ENCODE measurements around the gene ZNF853. TPM values are rescaled to one million over a fixed set of nuclear protein-coding genes. Genes with fewer than 3 reads are reported as not detected.
"Not testable (repeated sequence)": the region's sequence is repeated elsewhere in the genome, so short reads cannot be mapped to it uniquely, and the experiment has no call there.

The ZNF853 gene
- polyA plus RNA-seq (2013, experiment 1 of 2; ENCODE audit: insufficient read length) = 13.4 TPM
- 13.5 TPM for polyA plus RNA-seq (2013, experiment 2 of 2; ENCODE audit: insufficient read length)

GRCh38 chr7:6614953-6615722 is at the start of gene ZNF853:
Gene ZNF853, plus strand, starts transcription at chr7:6615610. Its CDS starts 565 bp downstream, at chr7:6616175.
- no peak for DNase-seq

DNA sequence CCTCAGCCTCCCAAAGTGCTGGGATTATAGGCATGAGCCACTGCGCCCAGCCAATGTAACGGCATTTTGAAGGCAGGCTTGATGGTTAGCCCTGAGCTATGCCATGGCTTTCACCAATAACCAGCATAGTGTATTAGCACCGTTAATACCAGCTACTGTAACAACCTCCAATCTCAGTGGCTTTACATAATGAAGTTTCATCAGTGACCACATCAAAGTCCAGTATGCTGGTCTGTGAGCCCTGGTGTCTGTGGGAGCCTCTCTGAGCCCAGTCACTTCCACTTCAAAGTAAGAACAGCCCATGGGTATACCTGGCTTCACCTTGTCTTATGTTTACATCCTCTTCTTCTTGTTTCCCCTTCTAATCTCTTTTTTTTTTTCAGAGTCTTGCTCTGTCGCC is 49.8 kb upstream of the ZNF853 start:
- DNase-seq = no peak

- no peak for DNase-seq
Observed at GRCh38 chr7:6567886-6568285, 47.5 kb upstream of the ZNF853 start.

- DNase-seq = no peak
Observed at GRCh38 chr7:6571160-6571779, 44.1 kb upstream of the ZNF853 start.

GRCh38 chr7:6575281-6576023 is 40.0 kb upstream of the ZNF853 start:
- DNase-seq = no peak

DNA sequence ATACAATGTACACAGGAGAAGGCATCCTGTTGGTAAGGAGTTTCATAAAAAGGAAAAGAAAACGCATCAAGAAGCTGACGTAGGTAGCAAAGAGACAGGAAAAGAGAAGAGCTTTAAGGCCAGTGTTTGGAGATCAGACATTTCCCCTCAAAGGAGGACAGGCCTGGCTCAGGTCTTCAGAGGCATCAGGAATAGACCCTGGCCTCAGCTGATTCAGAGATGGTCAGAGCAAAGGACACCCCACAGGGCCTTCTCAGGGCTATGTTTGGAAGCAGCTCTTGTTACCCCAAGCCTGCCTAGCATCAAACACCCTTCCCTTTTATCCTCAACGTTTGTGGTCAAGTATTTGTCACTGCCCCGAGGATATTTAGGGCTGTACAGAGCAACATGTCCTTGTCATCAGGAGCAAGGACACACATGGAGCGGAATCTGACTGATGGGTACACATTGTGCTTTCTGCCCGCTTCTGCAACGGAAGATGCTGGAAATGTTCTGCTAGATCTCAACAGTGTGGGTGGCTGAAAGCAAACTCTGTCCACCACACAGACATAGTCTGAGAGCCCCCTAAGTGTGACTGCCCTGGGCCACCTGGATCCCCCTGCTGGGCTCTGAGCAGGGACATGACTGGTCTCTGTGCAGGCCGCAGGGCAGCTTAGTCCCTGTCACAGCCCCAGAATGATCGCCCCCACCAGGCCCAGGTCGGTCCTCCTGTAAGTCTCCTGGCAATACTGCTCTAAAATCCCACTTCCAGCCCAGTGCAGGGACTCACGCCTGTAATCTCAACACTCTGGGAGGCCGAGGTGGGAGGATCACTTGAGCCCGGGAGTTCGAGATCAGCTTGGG is 39.2 kb upstream of the ZNF853 start:
- no peak for DNase-seq

GRCh38 chr7:6576867-6577368 is 38.5 kb upstream of the ZNF853 start:
- DNase-seq = not testable (repeated sequence)

- peak; percentile 90 for DNase-seq
Observed at GRCh38 chr7:6577369-6578113, 37.9 kb upstream of the ZNF853 start, which contains the start of gene ZDHHC4. Gene ZDHHC4, plus strand, starts transcription at chr7:6577454. Its CDS starts 3,108 bp downstream, at chr7:6580562.

DNA sequence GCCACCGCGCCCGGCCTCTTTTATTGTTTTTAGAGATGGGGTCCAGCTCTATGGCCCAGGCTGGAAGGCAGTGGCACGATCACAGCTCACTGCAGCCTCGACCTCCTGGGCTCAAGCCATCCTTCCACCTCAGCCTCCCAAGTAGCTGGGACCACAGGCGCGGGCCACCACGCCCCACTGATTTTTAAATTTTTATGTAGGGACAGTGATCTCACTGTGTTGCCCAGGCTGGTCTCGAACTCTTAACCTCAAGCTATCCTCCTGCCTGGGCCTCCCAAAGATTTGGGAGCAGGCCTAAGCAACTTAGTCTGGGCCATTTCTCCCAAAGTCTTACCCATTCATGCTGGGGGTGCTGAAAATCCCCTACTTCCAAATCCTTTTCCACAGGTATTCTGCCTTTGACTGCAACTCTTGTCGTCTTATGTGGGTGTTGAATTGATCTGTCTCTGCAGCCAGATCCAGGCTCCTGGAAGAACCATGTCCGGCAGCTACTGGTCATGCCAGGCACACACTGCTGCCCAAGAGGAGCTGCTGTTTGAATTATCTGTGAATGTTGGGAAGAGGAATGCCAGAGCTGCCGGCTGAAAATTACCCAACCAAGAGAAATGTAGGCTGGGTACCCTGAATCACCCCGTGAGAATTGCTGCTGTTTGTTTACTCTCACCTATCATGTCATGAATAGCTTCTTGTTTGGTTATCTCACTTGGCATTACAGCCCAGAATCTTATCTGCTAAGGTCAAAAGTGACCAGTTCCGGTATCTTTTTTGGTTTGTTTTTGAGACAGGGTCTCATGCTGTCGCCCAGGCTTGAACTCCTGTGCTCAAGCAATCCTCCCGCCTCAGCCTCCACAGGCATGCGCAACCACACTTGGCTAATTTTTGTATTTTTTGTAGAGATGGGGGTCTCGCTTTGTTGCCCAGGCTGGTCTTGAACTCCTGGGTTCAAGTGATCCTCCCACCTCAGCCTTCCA is 37.0 kb upstream of the ZNF853 start:
- DNase-seq = no peak

DNA sequence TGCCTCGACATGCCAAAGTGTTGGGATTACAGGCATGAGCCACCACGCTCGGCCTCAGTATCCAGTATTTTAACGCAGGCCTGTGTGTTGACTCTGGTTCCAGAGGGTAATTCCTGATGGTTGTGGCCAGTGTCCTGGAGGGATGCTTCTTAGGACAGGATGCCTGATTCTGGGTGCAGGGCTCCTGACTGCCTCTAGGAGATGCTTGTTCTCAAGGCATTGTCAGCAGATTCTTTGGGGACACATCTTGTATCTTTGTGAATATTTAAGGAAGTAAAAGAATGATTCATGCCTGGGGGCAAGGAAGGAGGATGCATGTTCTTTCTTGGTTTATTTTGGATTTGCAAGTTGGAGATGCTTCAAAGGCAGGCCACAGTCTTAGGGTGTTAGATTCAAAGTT is 36.0 kb upstream of the ZNF853 start:
- no peak for DNase-seq

GRCh38 chr7:6585746-6586432 is 29.5 kb upstream of the ZNF853 start:
- DNase-seq = not testable (repeated sequence)

GRCh38 chr7:6588566-6588965 is 26.8 kb upstream of the ZNF853 start:
- DNase-seq = no peak

DNA sequence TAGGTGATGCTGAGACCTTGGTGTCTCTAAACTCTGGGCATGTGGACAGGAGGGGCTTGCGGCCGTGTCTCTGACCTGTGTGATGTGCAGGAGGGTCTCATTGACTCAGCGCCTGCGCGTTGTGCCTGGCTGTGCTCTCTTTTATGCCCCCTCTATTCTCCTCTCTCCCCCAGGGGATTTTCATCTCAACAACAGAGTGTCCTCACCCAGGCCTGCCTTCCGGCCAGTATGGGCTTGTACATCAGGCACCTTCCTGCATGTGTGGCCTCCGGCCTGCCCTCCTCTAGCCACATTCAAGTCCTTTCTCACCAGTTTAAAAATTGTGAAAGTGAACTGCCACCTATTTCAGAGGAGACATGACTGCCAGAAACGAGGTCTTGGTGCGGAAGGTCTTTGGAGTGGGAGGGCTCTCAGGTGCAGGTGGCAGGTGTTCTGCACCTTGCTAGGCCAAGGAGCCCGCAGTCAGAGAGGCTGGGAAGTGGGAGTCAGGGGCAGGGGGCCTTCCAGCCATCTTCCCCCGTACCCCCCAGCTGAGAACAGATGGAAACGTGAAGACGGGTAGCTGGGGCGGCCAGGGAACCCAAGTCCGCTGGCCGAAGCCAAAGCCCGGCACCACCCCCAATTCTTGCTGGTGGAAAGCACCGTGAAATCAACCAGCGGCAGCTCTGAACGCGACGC is 26.1 kb upstream of the ZNF853 start:
- DNase-seq = no peak

GRCh38 chr7:6589829-6590644 is 25.4 kb upstream of the ZNF853 start, which contains the start of gene INTS15:
Gene INTS15, plus strand, starts transcription at chr7:6590021. Its CDS starts 263 bp downstream, at chr7:6590284.
- peak; percentile 79 for DNase-seq

- DNase-seq = no peak
Observed at GRCh38 chr7:6590645-6591110, 24.7 kb upstream of the ZNF853 start.

GRCh38 chr7:6600093-6600492 is 15.3 kb upstream of the ZNF853 start:
- DNase-seq = no peak

DNA sequence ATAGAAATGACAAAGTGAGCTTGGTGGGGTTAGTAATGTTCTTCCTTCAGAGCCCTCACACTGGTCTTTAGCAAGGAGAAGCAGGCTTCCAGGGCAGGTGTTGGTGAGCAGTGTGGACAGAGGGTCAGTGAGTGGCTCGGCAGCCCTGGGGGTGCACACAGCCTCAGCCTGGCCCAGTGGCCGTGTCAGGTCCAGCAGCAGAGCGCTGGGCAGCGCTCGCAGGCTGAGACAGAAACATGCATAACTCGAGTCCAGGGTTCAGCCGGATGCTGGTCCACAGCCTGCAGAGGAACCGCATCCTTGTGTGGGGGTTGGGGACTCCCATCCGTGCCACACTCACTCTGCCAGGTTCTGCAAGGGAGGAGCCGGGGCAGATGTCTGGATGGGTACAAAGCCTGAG is 11.0 kb upstream of the ZNF853 start:
- DNase-seq = no peak

Data from fibroblast of skin of abdomen (primary cell).